Measurements from ENCODE around the gene SEPSECS.

- TF ChIP-seq CTCF (IDR thresholded peaks at IDR 0.05) (no peak), POLR2A (IDR thresholded peaks at IDR 0.05) (no peak)
Observed at GRCh38 chr4:25165916-25166315, 5.7 kb upstream of the SEPSECS start.

All from lower leg skin (tissue), 3 donors.